ENCODE data around the gene ASPDH.

The ASPDH gene

DNA sequence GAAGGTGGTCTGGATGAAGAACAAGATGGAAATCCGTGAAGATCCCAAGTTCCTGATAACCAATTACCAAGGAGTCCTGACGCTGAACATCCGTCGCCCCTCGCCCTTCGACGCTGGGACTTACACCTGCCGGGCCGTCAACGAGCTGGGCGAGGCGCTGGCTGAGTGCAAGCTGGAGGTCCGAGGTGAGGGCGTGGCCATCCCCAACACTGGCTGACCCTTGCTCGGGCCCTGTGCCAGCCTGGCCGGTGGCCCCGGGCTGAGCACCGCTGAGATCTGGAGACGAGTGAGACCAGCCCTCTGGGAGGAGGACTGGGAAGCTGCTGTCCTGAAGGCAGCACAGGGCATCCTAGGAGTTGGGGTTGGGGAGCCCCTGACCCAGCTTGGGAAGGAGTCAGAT, 49.4 kb downstream of the ASPDH start:
- H3K36me3 ChIP-seq (ENCODE audit: control insufficient read depth, low read depth, low read length), result no peaks in the 10 kb centered on the region
- no peak overlapping the region for H3K27ac ChIP-seq (ENCODE audit: low read length)
- no peaks in the 10 kb centered on the region for H3K27me3 ChIP-seq (ENCODE audit: control insufficient read depth, insufficient read depth, low read length)
- H3K9me3 ChIP-seq (ENCODE audit: control insufficient read depth, low read depth, low read length), result no peaks in the 10 kb centered on the region
- H3K4me1 ChIP-seq (ENCODE audit: control insufficient read depth, low read depth, low read length), result peaks cover 6% of the 10 kb centered on the region
- H3K4me3 ChIP-seq (ENCODE audit: low read length), result no peak overlapping the region
- H3K9ac ChIP-seq (ENCODE audit: low read length), result no peak overlapping the region

DNA sequence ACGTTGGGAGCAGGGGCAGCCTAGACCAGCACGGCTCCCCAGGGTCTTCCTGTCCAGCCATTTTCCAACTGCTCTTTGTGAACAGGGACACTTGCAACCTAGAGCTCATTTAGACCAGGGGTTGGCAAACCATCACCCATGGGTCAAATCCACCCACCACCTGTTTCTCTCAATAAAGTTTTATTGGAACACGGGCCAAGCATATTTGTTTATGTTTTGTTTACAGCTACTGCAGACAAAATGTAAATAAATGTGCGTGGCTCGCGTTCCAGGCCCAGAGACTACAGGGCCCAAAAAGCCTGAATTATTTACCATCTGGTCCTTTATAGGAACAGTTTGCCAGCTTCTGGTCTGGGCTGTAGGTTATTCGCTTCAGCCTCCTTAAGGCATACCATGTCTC, 50.7 kb downstream of the ASPDH start:
- no peak overlapping the region for H3K27ac ChIP-seq (ENCODE audit: low read length)
- no peak overlapping the region for H3K9ac ChIP-seq (ENCODE audit: low read length)
- H3K36me3 ChIP-seq (ENCODE audit: control insufficient read depth, low read depth, low read length), result no peaks in the 10 kb centered on the region
- peaks cover 6% of the 10 kb centered on the region for H3K4me1 ChIP-seq (ENCODE audit: control insufficient read depth, low read depth, low read length)
- no peaks in the 10 kb centered on the region for H3K27me3 ChIP-seq (ENCODE audit: control insufficient read depth, insufficient read depth, low read length)
- no peaks in the 10 kb centered on the region for H3K9me3 ChIP-seq (ENCODE audit: control insufficient read depth, low read depth, low read length)
- H3K4me3 ChIP-seq (ENCODE audit: low read length), result no peak overlapping the region
